Measurements from ENCODE around the gene PANX3. TPM values are rescaled to one million over a fixed set of nuclear protein-coding genes. Genes with fewer than 3 reads are reported as not detected.

PANX3 gene
- polyA plus RNA-seq, 1 donor from 2014 or later, result not detected

DNA sequence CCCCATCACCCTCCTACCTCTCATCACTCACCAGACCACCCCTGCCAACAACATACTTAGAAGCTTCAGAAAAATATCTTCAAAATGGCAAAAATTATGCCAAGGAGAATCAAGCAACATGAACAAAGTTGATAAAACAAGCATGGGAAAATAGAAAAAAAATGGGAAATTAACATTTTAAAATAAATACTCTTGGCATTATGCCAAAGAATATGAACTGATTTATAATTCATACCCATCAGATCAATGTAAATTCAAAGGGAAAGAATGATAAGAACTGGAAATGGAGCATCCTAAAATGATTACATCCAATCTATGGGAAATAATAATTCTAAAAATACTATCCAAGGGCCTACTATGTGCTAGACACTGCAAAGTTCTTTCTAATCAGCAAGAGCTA, 50.3 kb downstream of the PANX3 start:
- Histone ChIP-seq H3K9me2 (ENCODE audit: insufficient read depth, low read length) (no peaks in the 10 kb centered on the region), H3K27ac (ENCODE audit: low read length) (no peak overlapping the region), H2AFZ (ENCODE audit: low read depth, low read length) (no peak overlapping the region), H3F3A (ENCODE audit: insufficient read depth, low read length, poor library complexity, severe bottlenecking) (peaks cover 12% of the 10 kb centered on the region), H3K79me2 (replicated peaks; ENCODE audit: insufficient read depth, low read length) (no peaks in the 10 kb centered on the region), H4K20me1 (ENCODE audit: insufficient read depth) (no peaks in the 10 kb centered on the region), H3K4me2 (ENCODE audit: low read length) (no peak overlapping the region), H3K36me3 (ENCODE audit: insufficient read depth, low read length) (no peaks in the 10 kb centered on the region), H3K9me3 (ENCODE audit: low read length) (no peaks in the 10 kb centered on the region), H3K27me3 (ENCODE audit: insufficient read depth, low read depth, low read length) (no peaks in the 10 kb centered on the region), H3K9ac (ENCODE audit: low read length) (no peak overlapping the region), H3K4me3 (ENCODE audit: low read length) (no peak overlapping the region)
- TF ChIP-seq, protein P1, sequence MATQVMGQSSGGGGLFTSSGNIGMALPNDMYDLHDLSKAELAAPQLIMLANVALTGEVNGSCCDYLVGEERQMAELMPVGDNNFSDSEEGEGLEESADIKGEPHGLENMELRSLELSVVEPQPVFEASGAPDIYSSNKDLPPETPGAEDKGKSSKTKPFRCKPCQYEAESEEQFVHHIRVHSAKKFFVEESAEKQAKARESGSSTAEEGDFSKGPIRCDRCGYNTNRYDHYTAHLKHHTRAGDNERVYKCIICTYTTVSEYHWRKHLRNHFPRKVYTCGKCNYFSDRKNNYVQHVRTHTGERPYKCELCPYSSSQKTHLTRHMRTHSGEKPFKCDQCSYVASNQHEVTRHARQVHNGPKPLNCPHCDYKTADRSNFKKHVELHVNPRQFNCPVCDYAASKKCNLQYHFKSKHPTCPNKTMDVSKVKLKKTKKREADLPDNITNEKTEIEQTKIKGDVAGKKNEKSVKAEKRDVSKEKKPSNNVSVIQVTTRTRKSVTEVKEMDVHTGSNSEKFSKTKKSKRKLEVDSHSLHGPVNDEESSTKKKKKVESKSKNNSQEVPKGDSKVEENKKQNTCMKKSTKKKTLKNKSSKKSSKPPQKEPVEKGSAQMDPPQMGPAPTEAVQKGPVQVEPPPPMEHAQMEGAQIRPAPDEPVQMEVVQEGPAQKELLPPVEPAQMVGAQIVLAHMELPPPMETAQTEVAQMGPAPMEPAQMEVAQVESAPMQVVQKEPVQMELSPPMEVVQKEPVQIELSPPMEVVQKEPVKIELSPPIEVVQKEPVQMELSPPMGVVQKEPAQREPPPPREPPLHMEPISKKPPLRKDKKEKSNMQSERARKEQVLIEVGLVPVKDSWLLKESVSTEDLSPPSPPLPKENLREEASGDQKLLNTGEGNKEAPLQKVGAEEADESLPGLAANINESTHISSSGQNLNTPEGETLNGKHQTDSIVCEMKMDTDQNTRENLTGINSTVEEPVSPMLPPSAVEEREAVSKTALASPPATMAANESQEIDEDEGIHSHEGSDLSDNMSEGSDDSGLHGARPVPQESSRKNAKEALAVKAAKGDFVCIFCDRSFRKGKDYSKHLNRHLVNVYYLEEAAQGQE (IDR thresholded peaks at IDR 0.05; ENCODE audit: borderline replicate concordance), result no peak
- TF ChIP-seq MXI1 (conservative IDR thresholded peaks at IDR 0.05; ENCODE audit: poor library complexity, severe bottlenecking), result no peak
- TF ChIP-seq EZH2 (IDR thresholded peaks at IDR 0.05; ENCODE audit: borderline replicate concordance, insufficient read depth, low read length, poor library complexity, severe bottlenecking), result no peak
- TF ChIP-seq TAF1 (IDR thresholded peaks at IDR 0.05; ENCODE audit: low read depth), result no peak
- TF ChIP-seq, protein P2, sequence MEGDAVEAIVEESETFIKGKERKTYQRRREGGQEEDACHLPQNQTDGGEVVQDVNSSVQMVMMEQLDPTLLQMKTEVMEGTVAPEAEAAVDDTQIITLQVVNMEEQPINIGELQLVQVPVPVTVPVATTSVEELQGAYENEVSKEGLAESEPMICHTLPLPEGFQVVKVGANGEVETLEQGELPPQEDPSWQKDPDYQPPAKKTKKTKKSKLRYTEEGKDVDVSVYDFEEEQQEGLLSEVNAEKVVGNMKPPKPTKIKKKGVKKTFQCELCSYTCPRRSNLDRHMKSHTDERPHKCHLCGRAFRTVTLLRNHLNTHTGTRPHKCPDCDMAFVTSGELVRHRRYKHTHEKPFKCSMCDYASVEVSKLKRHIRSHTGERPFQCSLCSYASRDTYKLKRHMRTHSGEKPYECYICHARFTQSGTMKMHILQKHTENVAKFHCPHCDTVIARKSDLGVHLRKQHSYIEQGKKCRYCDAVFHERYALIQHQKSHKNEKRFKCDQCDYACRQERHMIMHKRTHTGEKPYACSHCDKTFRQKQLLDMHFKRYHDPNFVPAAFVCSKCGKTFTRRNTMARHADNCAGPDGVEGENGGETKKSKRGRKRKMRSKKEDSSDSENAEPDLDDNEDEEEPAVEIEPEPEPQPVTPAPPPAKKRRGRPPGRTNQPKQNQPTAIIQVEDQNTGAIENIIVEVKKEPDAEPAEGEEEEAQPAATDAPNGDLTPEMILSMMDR (IDR thresholded peaks at IDR 0.05; ENCODE audit: poor library complexity, severe bottlenecking), result no peak
- TF ChIP-seq RAD21 (conservative IDR thresholded peaks at IDR 0.05), result no peak
- TF ChIP-seq SMC3 (conservative IDR thresholded peaks at IDR 0.05; ENCODE audit: poor library complexity), result no peak
- no peak for TF ChIP-seq POLR2AphosphoS5 (IDR thresholded peaks at IDR 0.05)
- TF ChIP-seq EP300 (conservative IDR thresholded peaks at IDR 0.05; ENCODE audit: poor library complexity, severe bottlenecking), result no peak

DNA sequence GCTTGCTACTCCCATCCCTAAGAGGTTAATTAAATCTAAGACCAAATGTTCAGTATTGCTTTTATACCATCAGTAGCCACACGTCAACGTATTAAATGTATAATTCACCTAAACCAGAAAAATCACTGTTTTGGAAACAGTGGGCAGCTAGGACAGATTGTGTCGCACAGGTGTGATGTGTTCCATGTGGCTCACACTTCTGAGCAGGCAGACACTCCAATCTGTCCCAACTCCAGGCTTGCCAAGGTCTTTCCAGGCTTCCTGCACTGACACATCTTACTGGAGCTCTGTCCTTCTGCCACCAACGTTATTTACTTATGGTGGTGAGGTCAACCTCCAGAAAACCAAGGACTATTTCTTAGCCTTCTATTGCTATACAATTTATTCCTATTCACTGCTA, 50.9 kb downstream of the PANX3 start:
- H3K4me2 ChIP-seq (ENCODE audit: low read length), result no peak overlapping the region
- no peak overlapping the region for H2AFZ ChIP-seq (ENCODE audit: low read depth, low read length)
- no peaks in the 10 kb centered on the region for H3K9me2 ChIP-seq (ENCODE audit: insufficient read depth, low read length)
- H3K36me3 ChIP-seq (ENCODE audit: insufficient read depth, low read length), result no peaks in the 10 kb centered on the region
- H3F3A ChIP-seq (ENCODE audit: insufficient read depth, low read length, poor library complexity, severe bottlenecking), result peaks cover 8% of the 10 kb centered on the region
- no peaks in the 10 kb centered on the region for H3K9me3 ChIP-seq (ENCODE audit: low read length)
- no peaks in the 10 kb centered on the region for H4K20me1 ChIP-seq (ENCODE audit: insufficient read depth)
- H3K4me3 ChIP-seq (ENCODE audit: low read length), result no peak overlapping the region
- H3K79me2 ChIP-seq (replicated peaks; ENCODE audit: insufficient read depth, low read length), result no peaks in the 10 kb centered on the region
- H3K9ac ChIP-seq (ENCODE audit: low read length), result no peak overlapping the region
- no peak overlapping the region for H3K27ac ChIP-seq (ENCODE audit: low read length)
- H3K27me3 ChIP-seq (ENCODE audit: insufficient read depth, low read depth, low read length), result no peaks in the 10 kb centered on the region
- TF ChIP-seq, protein P2 (IDR thresholded peaks at IDR 0.05; ENCODE audit: poor library complexity, severe bottlenecking), result no peak
- TF ChIP-seq TAF1 (IDR thresholded peaks at IDR 0.05; ENCODE audit: low read depth), result no peak
- TF ChIP-seq, protein P1 (IDR thresholded peaks at IDR 0.05; ENCODE audit: borderline replicate concordance), result no peak
- no peak for TF ChIP-seq MXI1 (conservative IDR thresholded peaks at IDR 0.05; ENCODE audit: poor library complexity, severe bottlenecking)

Data from neural cell (in vitro differentiated cells).